RWPE2 (cell line): ENCODE results near the gene PTPRD.

ENCODE experiments used
- ATAC-seq: fragments of 200-7000 bp; cut with Tn5 transposase; 3 replicates; pipeline ENCODE4 v1.9.1; 2021; ENCODE audit warnings: low read depth
- DNase-seq: peaks from one replicate; pipeline ENCODE4 v3.0.0-alpha.2; 2020; ENCODE audit warnings: low spot score
- H3K27ac ChIP-seq: fragments of 450-650 bp; 2 replicates; pipeline ENCODE4 v1.5.1; 2017; ENCODE audit warnings: mild to moderate bottlenecking; ENCODE audit not compliant: poor library complexity, severe bottlenecking
- H3K27me3 ChIP-seq: fragments of 250-450 bp; sonication (Bioruptor Pico); 2 replicates; pipeline ENCODE4 v1.5.1; 2021; ENCODE audit warnings: mild to moderate bottlenecking, moderate library complexity; ENCODE audit not compliant: insufficient read depth, poor library complexity, severe bottlenecking
- H3K36me3 ChIP-seq: fragments of 250-450 bp; sonication (Bioruptor Pico); 2 replicates; pipeline ENCODE4 v1.5.1; 2020; ENCODE audit warnings: low read depth, mild to moderate bottlenecking, moderate library complexity
- H3K4me1 ChIP-seq: fragments of 250-450 bp; sonication (Bioruptor Pico); 2 replicates; pipeline ENCODE4 v1.5.1; 2021; ENCODE audit warnings: mild to moderate bottlenecking, moderate library complexity; ENCODE audit not compliant: insufficient read depth, poor library complexity, severe bottlenecking
- H3K4me3 ChIP-seq: fragments of 250-450 bp; sonication (Bioruptor Pico); 2 replicates; pipeline ENCODE4 v1.5.1; 2021; ENCODE audit warnings: mild to moderate bottlenecking, moderate library complexity; ENCODE audit not compliant: severe bottlenecking
- H3K9me3 ChIP-seq: fragments of 250-450 bp; sonication (Bioruptor Pico); 2 replicates; pipeline ENCODE4 v1.5.1; 2021; ENCODE audit warnings: mild to moderate bottlenecking, moderate library complexity; ENCODE audit not compliant: severe bottlenecking
- TF ChIP-seq, protein P1 (sequence below): fragments of 450-650 bp; IDR thresholded peaks from one replicate; pipeline ENCODE4 v1.5.1; 2017; ENCODE audit warnings: mild to moderate bottlenecking, moderate library complexity; ENCODE audit not compliant: poor library complexity, severe bottlenecking

Gene PTPRD

DNA sequence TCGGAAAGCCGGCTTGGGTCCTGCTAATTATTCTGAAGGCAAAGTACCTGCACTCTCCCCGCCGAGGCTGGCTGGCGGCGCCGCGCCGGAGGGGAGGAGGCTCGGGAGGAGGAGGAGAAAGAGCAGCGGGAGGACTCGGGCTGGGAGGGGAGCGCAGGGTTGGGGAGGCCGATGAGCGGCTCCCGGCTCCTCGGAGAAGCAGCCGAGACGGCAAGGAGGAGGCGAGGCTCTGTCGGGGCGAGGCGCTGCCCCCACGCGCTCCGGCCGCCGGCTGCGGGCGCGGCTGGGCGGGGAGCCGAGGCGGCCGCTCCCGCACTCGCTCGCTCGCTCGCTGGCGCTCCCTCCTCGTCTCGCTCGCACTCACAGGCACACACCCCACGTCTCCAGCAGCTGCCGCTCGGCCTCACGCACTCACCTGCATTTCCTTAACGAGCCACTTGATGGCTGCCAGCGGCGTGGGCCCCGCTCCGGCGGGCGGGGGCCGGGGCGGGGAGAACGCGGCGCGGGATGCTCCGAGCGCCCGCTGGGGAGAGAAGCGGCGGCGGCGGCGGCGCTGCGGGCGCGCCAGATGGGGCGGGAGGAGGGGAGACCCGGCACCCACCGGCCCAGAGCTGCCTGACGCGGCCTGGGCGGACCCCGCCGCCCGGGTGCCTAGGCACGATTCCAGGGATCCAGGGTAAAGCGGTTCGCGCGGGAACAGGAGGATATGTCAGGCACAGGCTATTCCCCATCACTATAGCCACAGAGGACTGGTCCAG, at the start of gene PTPRD:
TSS of gene PTPRD (minus strand) at position 362 of the 758 bp plus-strand sequence.
- TF ChIP-seq, protein P1, sequence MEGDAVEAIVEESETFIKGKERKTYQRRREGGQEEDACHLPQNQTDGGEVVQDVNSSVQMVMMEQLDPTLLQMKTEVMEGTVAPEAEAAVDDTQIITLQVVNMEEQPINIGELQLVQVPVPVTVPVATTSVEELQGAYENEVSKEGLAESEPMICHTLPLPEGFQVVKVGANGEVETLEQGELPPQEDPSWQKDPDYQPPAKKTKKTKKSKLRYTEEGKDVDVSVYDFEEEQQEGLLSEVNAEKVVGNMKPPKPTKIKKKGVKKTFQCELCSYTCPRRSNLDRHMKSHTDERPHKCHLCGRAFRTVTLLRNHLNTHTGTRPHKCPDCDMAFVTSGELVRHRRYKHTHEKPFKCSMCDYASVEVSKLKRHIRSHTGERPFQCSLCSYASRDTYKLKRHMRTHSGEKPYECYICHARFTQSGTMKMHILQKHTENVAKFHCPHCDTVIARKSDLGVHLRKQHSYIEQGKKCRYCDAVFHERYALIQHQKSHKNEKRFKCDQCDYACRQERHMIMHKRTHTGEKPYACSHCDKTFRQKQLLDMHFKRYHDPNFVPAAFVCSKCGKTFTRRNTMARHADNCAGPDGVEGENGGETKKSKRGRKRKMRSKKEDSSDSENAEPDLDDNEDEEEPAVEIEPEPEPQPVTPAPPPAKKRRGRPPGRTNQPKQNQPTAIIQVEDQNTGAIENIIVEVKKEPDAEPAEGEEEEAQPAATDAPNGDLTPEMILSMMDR, result peak; percentile 40
- no peak for DNase-seq
- H3K4me3 ChIP-seq, result peak within 1 kb of the TSS; percentile 24
- ATAC-seq, result peak; percentile 87
- no peaks in the 10 kb centered on the region for H3K9me3 ChIP-seq
- no peak within 1 kb of the TSS for H3K27ac ChIP-seq
- peaks cover 92% of the 10 kb centered on the region for H3K27me3 ChIP-seq
- no peaks in the 10 kb centered on the region for H3K36me3 ChIP-seq
- no peaks in the 10 kb centered on the region for H3K4me1 ChIP-seq

DNA sequence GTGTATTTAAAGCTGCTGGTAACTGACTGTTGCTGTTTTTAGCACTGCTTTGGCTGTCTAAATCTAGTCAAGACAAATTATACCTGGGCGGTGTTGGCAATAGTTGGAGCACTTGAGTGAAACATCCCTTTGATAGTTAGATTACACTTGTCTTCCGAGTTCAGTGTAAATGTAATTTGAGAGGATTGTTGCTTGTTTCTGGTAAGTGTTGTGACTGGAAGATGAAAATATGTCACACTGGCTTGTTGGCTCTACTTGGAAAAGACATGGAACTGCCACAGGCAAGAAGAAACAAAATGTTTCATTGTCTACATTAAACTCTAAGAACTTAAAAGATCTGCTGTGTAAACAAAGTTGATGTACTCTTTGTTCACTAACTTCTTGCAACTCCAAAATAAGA, 49.2 kb upstream of the PTPRD start:
- TF ChIP-seq, protein P1, result no peak
- Histone ChIP-seq H3K36me3 (no peaks in the 10 kb centered on the region), H3K9me3 (no peaks in the 10 kb centered on the region), H3K27ac (no peak overlapping the region), H3K4me3 (no peak overlapping the region), H3K4me1 (no peaks in the 10 kb centered on the region), H3K27me3 (peaks cover 5% of the 10 kb centered on the region)
- no peak for ATAC-seq
- DNase-seq, result no peak

DNA sequence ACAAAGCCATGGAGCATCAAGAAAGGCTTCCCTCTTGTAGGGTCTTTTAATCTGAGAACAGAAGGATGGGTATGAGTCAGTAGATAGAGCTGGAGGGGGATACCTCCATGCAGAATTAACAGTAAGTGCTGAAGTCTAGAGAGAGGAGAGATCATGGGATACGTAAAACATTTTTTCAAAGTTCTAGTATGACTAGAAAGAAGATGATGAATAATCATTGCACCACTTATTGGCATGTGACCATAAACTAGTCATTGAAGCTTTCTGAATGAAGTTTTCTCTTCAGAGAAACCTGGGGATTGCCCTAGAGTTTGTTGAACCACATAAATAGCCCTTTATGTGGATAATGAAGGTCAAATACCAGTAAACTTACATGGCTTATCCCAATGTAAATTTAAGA, 48.6 kb upstream of the PTPRD start:
- Histone ChIP-seq H3K4me1 (no peaks in the 10 kb centered on the region), H3K27me3 (peaks cover 5% of the 10 kb centered on the region), H3K9me3 (no peaks in the 10 kb centered on the region), H3K27ac (no peak overlapping the region), H3K4me3 (no peak overlapping the region), H3K36me3 (no peaks in the 10 kb centered on the region)
- TF ChIP-seq, protein P1, result no peak
- DNase-seq (no peak), ATAC-seq (no peak)

DNA sequence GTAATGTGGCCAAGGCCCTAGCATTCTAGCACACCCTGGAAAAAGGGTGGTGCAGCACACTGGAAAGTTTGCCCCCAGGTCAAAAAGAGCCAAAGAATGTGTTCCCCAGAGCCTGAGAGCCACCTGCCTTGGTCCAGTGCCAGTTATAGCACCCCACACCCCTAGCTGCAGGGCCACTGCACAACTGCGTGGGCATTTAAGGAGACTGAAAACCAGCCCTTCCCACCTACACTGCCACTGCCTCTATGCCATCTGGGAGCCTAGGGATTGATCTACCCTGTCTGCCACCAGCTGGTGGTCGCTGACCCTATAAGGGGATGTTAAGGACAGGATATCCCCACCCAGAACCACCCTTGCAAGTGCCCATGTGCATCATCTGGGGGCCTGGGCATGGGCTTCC, 38.2 kb upstream of the PTPRD start:
- H3K4me3 ChIP-seq, result no peak overlapping the region
- H3K27ac ChIP-seq, result no peak overlapping the region
- no peak for DNase-seq
- H3K4me1 ChIP-seq, result no peaks in the 10 kb centered on the region
- no peaks in the 10 kb centered on the region for H3K36me3 ChIP-seq
- H3K27me3 ChIP-seq, result no peaks in the 10 kb centered on the region
- TF ChIP-seq, protein P1, result no peak
- no peaks in the 10 kb centered on the region for H3K9me3 ChIP-seq
- no peak for ATAC-seq

DNA sequence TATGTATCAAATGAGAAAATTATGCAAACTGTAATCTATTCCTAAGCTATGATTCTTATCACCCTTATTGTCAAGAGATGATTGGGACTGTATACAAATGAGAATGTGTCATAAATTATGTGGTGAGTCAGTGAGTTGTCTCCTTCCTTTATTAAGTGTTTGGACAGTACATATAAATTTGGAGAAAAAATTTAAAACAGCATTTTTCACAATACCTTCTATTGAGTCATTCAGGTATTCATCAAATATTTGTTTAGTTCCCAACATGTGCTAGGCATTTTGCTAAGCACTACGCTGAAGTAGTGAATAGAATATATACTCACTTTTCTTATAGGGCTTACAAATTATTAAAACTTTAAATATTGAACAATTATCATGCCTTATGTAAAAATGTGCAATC, 36.3 kb upstream of the PTPRD start:
- H3K4me1 ChIP-seq, result no peaks in the 10 kb centered on the region
- no peak overlapping the region for H3K4me3 ChIP-seq
- ATAC-seq (peak; percentile 73), DNase-seq (no peak)
- H3K9me3 ChIP-seq, result no peaks in the 10 kb centered on the region
- no peaks in the 10 kb centered on the region for H3K36me3 ChIP-seq
- H3K27me3 ChIP-seq, result no peaks in the 10 kb centered on the region
- TF ChIP-seq, protein P1, result no peak
- no peak overlapping the region for H3K27ac ChIP-seq
